Measurements from ENCODE around the gene SELENOV.
"Not testable (repeated sequence)": the region's sequence is repeated elsewhere in the genome, so short reads cannot be mapped to it uniquely, and the experiment has no call there.

Gene SELENOV

GRCh38 chr19:39475748-39476147 lies 39.2 kb upstream of the SELENOV start:
- peaks cover 5% of the 10 kb centered on the region for H4K20me1 ChIP-seq (ENCODE audit: insufficient read depth, low read length)
- TF ChIP-seq EZH2 (IDR thresholded peaks at IDR 0.05; ENCODE audit: borderline replicate concordance, low read depth, low read length, severe bottlenecking) (no peak), CTCF (IDR thresholded peaks at IDR 0.05; ENCODE audit: borderline replicate concordance, extremely low read depth, low read length, poor library complexity, severe bottlenecking) (no peak)
- H3K27me3 ChIP-seq (ENCODE audit: insufficient read depth, low read length, poor library complexity) = no peaks in the 10 kb centered on the region
- no peak overlapping the region for H3K4me3 ChIP-seq (ENCODE audit: low read depth in 1 of 2, low read length in 2 of 2)
- DNase-seq (no peak), ATAC-seq (ENCODE audit: insufficient read depth, low read depth) (no peak)
- no peak overlapping the region for H3K4me2 ChIP-seq (ENCODE audit: insufficient read depth, low read length)
- H3K9me3 ChIP-seq (ENCODE audit: insufficient read depth, low read length, severe bottlenecking) = no peaks in the 10 kb centered on the region
- peaks cover 8% of the 10 kb centered on the region for H3K4me1 ChIP-seq (ENCODE audit: insufficient read depth, low read length)
- H3K36me3 ChIP-seq (ENCODE audit: insufficient read depth, low read length) = peaks cover 57% of the 10 kb centered on the region
- peaks cover 1% of the 10 kb centered on the region for H3K79me2 ChIP-seq (ENCODE audit: insufficient read depth, low read length)
- H2AFZ ChIP-seq (ENCODE audit: low read depth, low read length) = no peak overlapping the region
- H3K27ac ChIP-seq (ENCODE audit: low read length) = no peak overlapping the region
- no peak overlapping the region for H3K9ac ChIP-seq (ENCODE audit: low read depth, low read length)

- not testable (repeated sequence) for H3K9ac ChIP-seq (ENCODE audit: low read depth, low read length); H4K20me1 ChIP-seq (ENCODE audit: insufficient read depth, low read length); H3K4me3 ChIP-seq (ENCODE audit: low read depth in 1 of 2, low read length in 2 of 2); H3K9me3 ChIP-seq (ENCODE audit: insufficient read depth, low read length, severe bottlenecking); H3K27me3 ChIP-seq (ENCODE audit: insufficient read depth, low read length, poor library complexity); ATAC-seq (ENCODE audit: insufficient read depth, low read depth); DNase-seq; H2AFZ ChIP-seq (ENCODE audit: low read depth, low read length); H3K27ac ChIP-seq (ENCODE audit: low read length); H3K4me2 ChIP-seq (ENCODE audit: insufficient read depth, low read length)
- H3K4me1 ChIP-seq (ENCODE audit: insufficient read depth, low read length) = peaks cover 25% of the 10 kb centered on the region
- H3K36me3 ChIP-seq (ENCODE audit: insufficient read depth, low read length) = peaks cover 34% of the 10 kb centered on the region
- H3K79me2 ChIP-seq (ENCODE audit: insufficient read depth, low read length) = peaks cover 29% of the 10 kb centered on the region
Observed at GRCh38 chr19:39479319-39479801, 35.6 kb upstream of the SELENOV start.

- Histone ChIP-seq H3K4me2 (ENCODE audit: insufficient read depth, low read length) (peak overlapping the region; percentile 71), H2AFZ (ENCODE audit: low read depth, low read length) (peak overlapping the region; percentile 81), H3K9ac (ENCODE audit: low read depth, low read length) (peak overlapping the region; percentile 73), H3K79me2 (ENCODE audit: insufficient read depth, low read length) (peaks cover 31% of the 10 kb centered on the region), H3K36me3 (ENCODE audit: insufficient read depth, low read length) (peaks cover 32% of the 10 kb centered on the region), H3K27ac (ENCODE audit: low read length) (peak overlapping the region; percentile 91), H3K4me1 (ENCODE audit: insufficient read depth, low read length) (peaks cover 25% of the 10 kb centered on the region), H3K4me3 (ENCODE audit: low read depth in 1 of 2, low read length in 2 of 2) (peak overlapping the region; percentile 42 to 68; a peak in 3 of 4 replicates), H3K9me3 (ENCODE audit: insufficient read depth, low read length, severe bottlenecking) (no peaks in the 10 kb centered on the region), H4K20me1 (ENCODE audit: insufficient read depth, low read length) (no peaks in the 10 kb centered on the region), H3K27me3 (ENCODE audit: insufficient read depth, low read length, poor library complexity) (no peaks in the 10 kb centered on the region)
- DNase-seq = no peak
- ATAC-seq (ENCODE audit: insufficient read depth, low read depth) = no peak
- no peak for TF ChIP-seq CTCF (IDR thresholded peaks at IDR 0.05; ENCODE audit: borderline replicate concordance, extremely low read depth, low read length, poor library complexity, severe bottlenecking)
- no peak for TF ChIP-seq EZH2 (IDR thresholded peaks at IDR 0.05; ENCODE audit: borderline replicate concordance, low read depth, low read length, severe bottlenecking)
Observed at GRCh38 chr19:39479916-39480315, 35.0 kb upstream of the SELENOV start.

GRCh38 chr19:39480337-39481228 lies 34.4 kb upstream of the SELENOV start, which contains the start of gene TIMM50:
TSS of gene TIMM50 (plus strand) at chr19:39480838. CDS start at chr19:39480854, 16 bp downstream.
- H3K4me2 ChIP-seq (ENCODE audit: insufficient read depth, low read length) = peak within 1 kb of the TSS; percentile 71
- peak; percentile 23 for TF ChIP-seq CTCF (IDR thresholded peaks at IDR 0.05; ENCODE audit: borderline replicate concordance, extremely low read depth, low read length, poor library complexity, severe bottlenecking)
- no peak for TF ChIP-seq EZH2 (IDR thresholded peaks at IDR 0.05; ENCODE audit: borderline replicate concordance, low read depth, low read length, severe bottlenecking)
- peak within 1 kb of the TSS; percentile 81 for H2AFZ ChIP-seq (ENCODE audit: low read depth, low read length)
- H3K9ac ChIP-seq (ENCODE audit: low read depth, low read length) = peak within 1 kb of the TSS; percentile 73
- peak within 1 kb of the TSS; percentile 91 for H3K27ac ChIP-seq (ENCODE audit: low read length)
- H4K20me1 ChIP-seq (ENCODE audit: insufficient read depth, low read length) = no peaks in the 10 kb centered on the region
- peaks cover 25% of the 10 kb centered on the region for H3K4me1 ChIP-seq (ENCODE audit: insufficient read depth, low read length)
- no peaks in the 10 kb centered on the region for H3K9me3 ChIP-seq (ENCODE audit: insufficient read depth, low read length, severe bottlenecking)
- H3K79me2 ChIP-seq (ENCODE audit: insufficient read depth, low read length) = peaks cover 31% of the 10 kb centered on the region
- H3K4me3 ChIP-seq (ENCODE audit: low read depth in 1 of 2, low read length in 2 of 2) = peak within 1 kb of the TSS; percentile 42 to 68; a peak in 3 of 4 replicates
- DNase-seq = peak; percentile 98
- peak; percentile 95 for ATAC-seq (ENCODE audit: insufficient read depth, low read depth)
- no peaks in the 10 kb centered on the region for H3K27me3 ChIP-seq (ENCODE audit: insufficient read depth, low read length, poor library complexity)
- peaks cover 35% of the 10 kb centered on the region for H3K36me3 ChIP-seq (ENCODE audit: insufficient read depth, low read length)
